GM20000 (cell line): ENCODE measurements around the gene CREB3L4.
A peak's percentile ranks its signal among the peaks of the same experiment; 100 is the strongest.
"Not testable (repeated sequence)": the region's sequence is repeated elsewhere in the genome, so short reads cannot be mapped to it uniquely, and the experiment has no call there.

ENCODE experiments used
- DNase-seq: peaks from one replicate; pipeline ENCODE4 v3.0.0; 2012; ENCODE audit warnings: low spot score
- CTCF ChIP-seq: IDR thresholded peaks from 2 replicates; pipeline ENCODE4 v1.5.1; 2012; ENCODE audit warnings: mild to moderate bottlenecking, control low read depth; ENCODE audit errors: extremely low read depth, missing control alignments

CREB3L4 gene

GRCh38 chr1:153968972-153969371 lies 1.3 kb downstream of the CREB3L4 start:
- TF ChIP-seq CTCF: no peak
- DNase-seq: no peak

DNA sequence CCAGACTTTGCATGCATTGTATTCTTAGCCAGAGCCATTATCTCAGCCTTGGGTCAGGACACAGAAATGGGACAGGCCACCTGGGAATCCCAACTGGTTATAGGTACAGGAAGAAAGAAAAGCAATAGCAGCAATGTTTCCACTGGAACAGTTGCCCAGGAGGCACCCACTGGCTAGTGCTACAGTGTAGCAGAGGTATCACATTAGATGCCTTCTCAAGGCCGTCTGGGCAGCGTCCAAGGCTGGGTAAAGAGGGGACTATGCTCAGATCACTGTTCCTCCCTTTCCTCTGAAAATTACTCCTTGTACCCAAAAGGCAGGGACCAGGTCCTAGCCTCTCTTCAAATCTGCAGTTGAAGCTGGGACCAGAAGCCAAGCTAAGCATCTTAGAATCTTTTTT lies 2.6 kb downstream of the CREB3L4 start:
- no peak for TF ChIP-seq CTCF
- DNase-seq: no peak

DNA sequence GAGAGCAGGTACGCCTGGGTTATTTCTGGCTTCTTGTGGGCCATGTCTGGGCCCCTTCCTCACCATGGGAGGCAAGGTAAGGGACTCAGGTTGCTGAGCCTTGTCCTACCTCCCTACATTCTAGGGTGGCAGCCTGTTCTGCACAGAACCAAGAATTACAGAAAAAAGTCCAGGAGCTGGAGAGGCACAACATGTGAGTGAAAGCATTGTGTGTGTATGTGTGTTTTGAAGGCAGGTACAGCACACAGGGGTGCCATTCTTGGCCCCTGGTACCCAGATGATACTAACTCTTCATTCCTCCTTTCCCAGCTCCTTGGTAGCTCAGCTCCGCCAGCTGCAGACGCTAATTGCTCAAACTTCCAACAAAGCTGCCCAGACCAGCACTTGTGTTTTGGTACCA lies 5.4 kb downstream of the CREB3L4 start:
- no peak for DNase-seq
- no peak for TF ChIP-seq CTCF

- TF ChIP-seq CTCF: no peak
- no peak for DNase-seq
Observed at GRCh38 chr1:153973525-153973924, 5.8 kb downstream of the CREB3L4 start.

GRCh38 chr1:153976819-153977249 lies 9.1 kb downstream of the CREB3L4 start:
- no peak for TF ChIP-seq CTCF
- DNase-seq: no peak

- peak; percentile 91 for DNase-seq
- no peak for TF ChIP-seq CTCF
Observed at GRCh38 chr1:153977250-153978240, 9.8 kb downstream of the CREB3L4 start, which contains the start of gene JTB. TSS of gene JTB (minus strand) at chr1:153977674. CDS start at chr1:153977252, 422 bp downstream.

DNA sequence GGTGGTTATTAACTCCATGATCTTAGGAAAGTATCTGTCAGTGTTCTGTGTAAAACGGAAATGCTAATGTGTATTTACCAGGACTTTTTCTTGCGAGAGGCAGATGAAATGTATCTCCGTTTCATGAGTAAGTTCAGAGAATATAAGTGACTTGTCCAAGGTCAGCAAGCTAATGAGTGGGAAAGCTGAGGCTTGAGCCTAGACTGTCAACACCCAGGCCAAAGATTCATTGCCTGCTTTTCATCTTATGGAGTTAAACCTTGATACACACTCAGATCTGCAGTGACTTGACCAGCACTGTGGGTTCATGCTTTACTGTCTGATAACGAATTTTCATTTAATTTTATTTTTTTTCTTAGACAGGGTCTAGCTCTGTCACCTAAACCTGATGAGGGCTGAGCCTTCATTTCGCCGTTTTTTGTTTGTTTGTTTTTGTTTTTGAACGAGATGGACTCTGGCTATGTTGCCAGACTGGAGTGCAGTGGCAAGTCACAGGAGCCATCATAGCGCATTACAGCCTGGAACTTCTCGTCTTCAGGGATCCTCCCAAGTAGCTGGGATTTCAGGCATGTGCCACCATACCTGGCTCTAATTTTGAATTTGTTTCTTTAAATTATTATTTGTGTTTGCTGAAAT lies 10.7 kb downstream of the CREB3L4 start:
- TF ChIP-seq CTCF: no peak
- no peak for DNase-seq

DNA sequence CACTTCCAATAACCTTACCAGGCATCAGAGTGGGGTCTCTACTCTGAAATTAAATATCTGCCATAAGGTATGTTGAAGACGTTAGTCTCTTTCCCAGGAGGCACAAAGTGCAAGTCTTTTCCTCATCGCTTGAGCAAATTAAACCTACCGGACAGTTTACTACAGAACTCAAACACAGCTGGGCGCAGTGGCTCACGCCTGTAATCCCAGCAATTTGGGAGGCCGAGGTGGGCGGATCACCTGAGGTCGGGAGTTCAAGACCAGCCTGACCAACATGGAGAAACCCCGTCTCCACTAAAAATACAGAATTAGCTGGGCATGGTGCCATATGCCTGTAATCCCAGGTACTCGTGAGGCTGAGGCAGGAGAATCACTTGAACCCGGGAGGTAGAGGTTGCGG lies 11.4 kb downstream of the CREB3L4 start:
- DNase-seq: not testable (repeated sequence)

GRCh38 chr1:153981735-153982134 lies 14.0 kb downstream of the CREB3L4 start:
- DNase-seq: not testable (repeated sequence)
